K562 (cell line): ENCODE results near the gene KLHL8. TPM values are rescaled to one million over a fixed set of nuclear protein-coding genes. Genes with fewer than 3 reads are reported as not detected.

ENCODE experiments used
- ATAC-seq: fragments of 200-7000 bp; cut with Tn5 transposase; 3 replicates; pipeline ENCODE4 v1.9.1; 2020; ENCODE audit warnings: moderate library complexity
- BruUV-seq: library from RNA; stranded (reverse); fragments of 400-500 nt; replicated peaks from 2 replicates; lab custom pipeline; 2021; lab: Mats Ljungman, UMichigan
- CTCF ChIA-PET: fragments of 300-600 bp; formaldehyde crosslinking; extraction: SDS; loops from one replicate; lab custom pipeline; 2021; ENCODE audit warnings: low intra/inter-chr PET ratio; lab: Yijun Ruan, JAX
- POLR2A ChIA-PET: fragments of 300-600, 350-650 bp; sonication (Branson Sonifier 250); formaldehyde crosslinking; extraction: SDS; loops from one replicate; lab custom pipeline; 2021; ENCODE audit warnings: antibody characterized with exemption, inconsistent platforms; lab: Yijun Ruan, JAX
- DNase-seq, 4 experiments: peaks; one replicate each; pipeline versions ENCODE4 v3.0.0 to v3.0.0-alpha.2; 2011 to 2018; ENCODE audit warnings: low spot score in 3 of 4, mixed read lengths in 3 of 4; ENCODE audit errors: extremely low read depth in 1 of 4
- FAIRE-seq: peaks from 2 replicates; lab custom pipeline; 2011; peaks lifted over from hg19 to GRCh38; lab: Jason Lieb, UNC
- H2AFZ ChIP-seq: 2 replicates; pipeline ENCODE4 v1.6.0; 2011; ENCODE audit warnings: low read depth, low read length, control low read depth, inconsistent platforms
- H3K27ac ChIP-seq: fragments of 200-600 bp; 3 replicates; pipeline ENCODE4 v1.8.0; 2011; ENCODE audit warnings: low read depth, mild to moderate bottlenecking, control low read depth, inconsistent platforms, low read length, moderate library complexity, mixed read lengths; ENCODE audit errors: extremely low read depth
- H3K27me3 ChIP-seq, 2 experiments: fragments of 300-600 bp in 1 of 2; 2 replicates in 1 of 2; 3 replicates in 1 of 2; pipeline versions ENCODE4 v1.6.0 to v1.8.0; 2011; ENCODE audit warnings: inconsistent platforms in 2 of 2, low read length in 2 of 2, mild to moderate bottlenecking in 1 of 2, mixed read lengths in 1 of 2, moderate library complexity in 1 of 2; ENCODE audit not compliant: control insufficient read depth in 2 of 2, insufficient read depth in 2 of 2
- H3K36me3 ChIP-seq: fragments of 300-600 bp; 3 replicates; pipeline ENCODE4 v1.8.0; 2011; ENCODE audit warnings: mild to moderate bottlenecking, low read length, inconsistent platforms; ENCODE audit not compliant: control insufficient read depth, insufficient read depth
- H3K4me1 ChIP-seq, 2 experiments: fragments of 200-600 bp in 1 of 2; replicated peaks in 1 of 2; 2 replicates in 1 of 2; 3 replicates in 1 of 2; pipeline versions ENCODE4 v1.5.1 to v1.8.0; 2011; ENCODE audit warnings: inconsistent platforms in 2 of 2, low read length in 2 of 2, mild to moderate bottlenecking in 1 of 2, mixed read lengths in 1 of 2, moderate library complexity in 1 of 2; ENCODE audit not compliant: control insufficient read depth in 2 of 2, insufficient read depth in 2 of 2
- H3K4me2 ChIP-seq: 2 replicates; pipeline ENCODE4 v1.6.1; 2011; ENCODE audit warnings: low read length, control low read depth, inconsistent platforms, mixed read lengths; ENCODE audit not compliant: insufficient read depth
- H3K4me3 ChIP-seq: fragments of 200-600 bp; sonication (generic), shearing (Covaris generic); 2 replicates; pipeline ENCODE4 v1.5.1; 2016; ENCODE audit warnings: control low read depth, inconsistent platforms
- H3K79me2 ChIP-seq: fragments of 200-600 bp; 3 replicates; pipeline ENCODE4 v1.8.0; 2011; ENCODE audit warnings: low read length, inconsistent platforms; ENCODE audit not compliant: control insufficient read depth, insufficient read depth
- H3K9ac ChIP-seq, 2 experiments: 2 replicates each; pipeline versions ENCODE4 v1.6.0 to v1.6.1; 2011; ENCODE audit warnings: low read depth in 2 of 2, low read length in 2 of 2, control low read depth in 1 of 2, inconsistent platforms in 1 of 2, mild to moderate bottlenecking in 1 of 2, mixed read lengths in 1 of 2; ENCODE audit not compliant: insufficient read depth in 1 of 2
- H3K9me1 ChIP-seq: one replicate; pipeline ENCODE4 v1.6.0; 2011; ENCODE audit warnings: inconsistent platforms, mild to moderate bottlenecking, low read length, moderate library complexity; ENCODE audit not compliant: control insufficient read depth, insufficient read depth
- H3K9me3 ChIP-seq: replicated peaks from 2 replicates; pipeline ENCODE4 v1.5.1; 2011; ENCODE audit warnings: low read depth, low read length, inconsistent platforms; ENCODE audit not compliant: control insufficient read depth, insufficient read depth
- H4K20me1 ChIP-seq: replicated peaks from 2 replicates; pipeline ENCODE4 v1.6.1; 2011; ENCODE audit warnings: low read length, inconsistent platforms, mixed read lengths; ENCODE audit not compliant: control insufficient read depth, insufficient read depth
- DMBX1 ChIP-seq: fragments of 250-450 bp; sonication (Bioruptor Pico); IDR thresholded peaks from 2 replicates; pipeline ENCODE4 v1.8.0; 2022; ENCODE audit warnings: inconsistent platforms, mild to moderate bottlenecking, moderate library complexity, borderline replicate concordance
- LARP7 ChIP-seq: fragments of 450-650 bp; IDR thresholded peaks from 2 replicates; pipeline ENCODE4 v1.6.1; 2016
- MCM7 ChIP-seq, 2 experiments: fragments of 450-650 bp; IDR thresholded peaks; 2 replicates each; pipeline ENCODE4 v1.6.1; 2016 to 2018
- POLR2G ChIP-seq: fragments of 200-400 bp; formaldehyde crosslinking; IDR thresholded peaks from 2 replicates; pipeline ENCODE4 v1.6.1; 2017; ENCODE audit warnings: low read depth, mild to moderate bottlenecking, antibody characterized with exemption, low read length, moderate library complexity
- RFX7 ChIP-seq: fragments of 250-450 bp; sonication (Bioruptor Pico); IDR thresholded peaks from 2 replicates; pipeline ENCODE4 v1.5.1; 2021; ENCODE audit warnings: mild to moderate bottlenecking
- SRSF7 ChIP-seq: fragments of 200-400 bp; formaldehyde crosslinking; optimal IDR thresholded peaks from 2 replicates; pipeline ENCODE3; 2017; ENCODE audit warnings: mild to moderate bottlenecking, low read depth, low read length
- ZNF143 ChIP-seq: sonication (generic); formaldehyde crosslinking; IDR thresholded peaks from 2 replicates; pipeline ENCODE4 v1.9.0; 2022; ENCODE audit warnings: mild to moderate bottlenecking, missing genetic modification reagents
- WGBS: fragments of 100-300 bp; shearing (Covaris generic); methylation state at CpG from one replicate; pipeline ENCODE4 v1.1.6; 2016; ENCODE audit warnings: low coverage, mixed read lengths; ENCODE audit not compliant: insufficient coverage; ENCODE audit errors: missing lambda C conversion rate; 5-methylcytosine and 5-hydroxymethylcytosine counted together
- in situ Hi-C: fragments of 300-500 bp; cut with MboI; formaldehyde crosslinking; loops from 4 replicates; pipeline ENCODE4 v1.15.0; 2018; ENCODE audit warnings: inconsistent platforms, mixed read lengths
- intact Hi-C: fragments of 100-400 bp; cut with micrococcal nuclease; formaldehyde crosslinking; loops from 2 replicates; pipeline ENCODE4 v1.14.2; 2022
- polyA plus RNA-seq, 8 experiments: library from polyadenylated mRNA; depleted of rRNA in 4 of 8; stranded (reverse) in 5 of 8; unstranded in 3 of 8; fragments of >200 nt; fragmentation: Nextera tagmentation in 2 of 8; fragmentation: Illumina TruSeq in 1 of 8; extraction: Ambion mirVana in 2 of 8; extraction: Trizol in 1 of 8; gene quantifications; 2 replicates each; pipeline versions ENCODE4 v1.2.1 to v1.2.3, GENCODE V29; 2011 to 2014; ENCODE audit warnings: inconsistent platforms in 1 of 8, missing spikeins in 1 of 8
- total RNA-seq, 7 experiments: library from RNA; depleted of rRNA in 6 of 7; stranded (reverse); fragments of >200 nt in 6 of 7; fragmentation: Illumina TruSeq in 2 of 7; extraction: Trizol in 2 of 7; gene quantifications; 2 replicates each; pipeline versions ENCODE4 v1.2.1 to v1.2.3, GENCODE V29; 2011 to 2021; ENCODE audit warnings: low replicate concordance in 1 of 7
- TF ChIP-seq, protein P1 (sequence below): fragments of 450-650 bp; formaldehyde crosslinking; IDR thresholded peaks from 2 replicates; pipeline ENCODE4 v1.4.0; 2020; ENCODE audit warnings: mild to moderate bottlenecking, moderate library complexity

KLHL8 gene
- total and polyA plus RNA-seq, 9 of the 15 experiments (the other 6 are each of a cell fraction or from before 2014, with no cell fraction given) = 8.7 to 25.3 (median 15.7) TPM

DNA sequence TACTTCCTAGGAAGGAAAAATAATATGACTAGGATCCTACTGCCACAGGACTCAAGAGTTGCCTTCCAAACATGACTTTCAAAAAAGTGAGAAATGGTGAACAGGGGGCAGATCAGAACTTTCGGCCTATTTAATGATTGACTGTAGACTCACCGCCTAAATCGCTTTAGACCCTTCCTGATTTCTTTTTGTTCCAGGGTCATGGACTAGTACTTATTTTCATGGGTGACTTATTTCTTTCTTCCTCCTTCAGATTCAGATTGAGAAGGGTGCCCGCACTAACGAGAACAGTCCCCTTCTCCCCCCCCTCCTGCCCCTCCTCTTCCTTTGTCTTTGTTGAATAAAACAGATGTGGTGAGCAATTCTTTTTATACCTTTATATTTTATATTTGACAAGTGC lies 48.0 kb upstream of the KLHL8 start (continued):
- no peak for TF ChIP-seq RFX7 (CRISPR knock-in tag)
- TF ChIP-seq, protein P1, sequence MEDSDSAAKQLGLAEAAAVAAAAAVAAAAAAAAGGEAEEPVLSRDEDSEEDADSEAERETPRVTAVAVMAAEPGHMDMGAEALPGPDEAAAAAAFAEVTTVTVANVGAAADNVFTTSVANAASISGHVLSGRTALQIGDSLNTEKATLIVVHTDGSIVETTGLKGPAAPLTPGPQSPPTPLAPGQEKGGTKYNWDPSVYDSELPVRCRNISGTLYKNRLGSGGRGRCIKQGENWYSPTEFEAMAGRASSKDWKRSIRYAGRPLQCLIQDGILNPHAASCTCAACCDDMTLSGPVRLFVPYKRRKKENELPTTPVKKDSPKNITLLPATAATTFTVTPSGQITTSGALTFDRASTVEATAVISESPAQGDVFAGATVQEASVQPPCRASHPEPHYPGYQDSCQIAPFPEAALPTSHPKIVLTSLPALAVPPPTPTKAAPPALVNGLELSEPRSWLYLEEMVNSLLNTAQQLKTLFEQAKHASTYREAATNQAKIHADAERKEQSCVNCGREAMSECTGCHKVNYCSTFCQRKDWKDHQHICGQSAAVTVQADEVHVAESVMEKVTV (CRISPR knock-in tag) = no peak
- no peak for TF ChIP-seq POLR2G
- TF ChIP-seq ZNF143 = no peak
- no peak for TF ChIP-seq LARP7
- TF ChIP-seq SRSF7 = no peak

DNA sequence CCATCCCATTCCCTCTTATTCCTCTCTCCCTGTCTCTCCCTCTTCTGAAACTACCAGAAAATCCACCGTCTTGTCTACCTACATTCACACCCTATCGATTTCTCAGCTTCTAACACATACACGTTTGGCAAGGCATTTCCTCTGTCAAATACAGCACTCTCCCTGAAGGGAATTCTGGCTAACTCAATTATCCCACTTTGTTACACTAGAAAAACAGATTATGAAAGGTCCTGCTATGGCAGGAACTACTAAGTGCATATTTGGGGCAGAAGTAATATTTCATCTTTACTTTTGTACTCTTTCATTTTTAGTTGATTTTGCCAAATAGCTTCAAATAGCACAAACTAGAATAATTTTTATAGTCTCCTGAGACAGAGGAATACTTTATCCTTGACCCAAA lies 46.6 kb upstream of the KLHL8 start:
- BruUV-seq = no TSS peak
- ChIA-PET POLR2A (no interaction called here), CTCF (interaction anchor here (0.7 kb wide), 1 partner anchor 206 kb away, joined by 6 read pairs; no protein-coding TSS in a partner anchor)
- Histone ChIP-seq H3K36me3 (no peaks in the 10 kb centered on the region), H3K4me3 (no peak overlapping the region), H3K4me2 (no peak overlapping the region), H3K27me3 (peaks cover 2 to 6% of the 10 kb centered on the region in 2 experiments; a peak in 4 of 5 replicates), H3K79me2 (no peaks in the 10 kb centered on the region), H3K9me3 (no peaks in the 10 kb centered on the region), H3K9me1 (no peaks in the 10 kb centered on the region), H2AFZ (no peak overlapping the region), H3K27ac (no peak overlapping the region), H3K4me1 (no peaks in the 10 kb centered on the region), H3K9ac (no peak overlapping the region), H4K20me1 (no peaks in the 10 kb centered on the region)
- TF ChIP-seq DMBX1 (CRISPR knock-in tag) (no peak), MCM7 (IDR thresholded peaks at IDR 0.05) (0 out of 4 replicates have a peak, but pooled peaks of 1 of the 2 experiments have one; percentile 29)
- ATAC-seq = no peak
- DNase-seq = no peak
- intact Hi-C loops = no loop called here
- in situ Hi-C loops = loop anchor here (10.0 kb wide), 1 partner anchor 578 kb away; no protein-coding TSS in a partner anchor
- WGBS = 0% methylated on average over 3 of the region's 3 CpGs
- no peak for FAIRE-seq
